Endothelial cell of umbilical vein (primary cell): ENCODE measurements around the gene STK11IP. TPM values are rescaled to one million over a fixed set of nuclear protein-coding genes. Genes with fewer than 3 reads are reported as not detected.

ENCODE experiments used
- BruUV-seq: library from RNA; stranded (reverse); fragments of 400-500 nt; replicated peaks from 2 replicates; lab custom pipeline; 2021; lab: Mats Ljungman, UMichigan
- CTCF ChIA-PET: fragments of 300-600, 350-600 bp; sonication (Branson Sonifier 250); formaldehyde crosslinking; loops from one replicate; lab custom pipeline; 2021; ENCODE audit warnings: antibody characterized with exemption, inconsistent platforms; lab: Charles Lee
- POLR2A ChIA-PET: fragments of 300-600, 350-600 bp; sonication (Branson Sonifier 250); formaldehyde crosslinking; loops from one replicate; lab custom pipeline; 2021; ENCODE audit warnings: antibody characterized with exemption, inconsistent platforms; lab: Charles Lee
- DNase-seq: peaks from one replicate; pipeline ENCODE4 v3.0.0-alpha.2; 2011; ENCODE audit warnings: low read depth, low spot score
- FAIRE-seq: peaks from 2 replicates; lab custom pipeline; 2011; peaks lifted over from hg19 to GRCh38; lab: Jason Lieb, UNC
- H2AFZ ChIP-seq: 2 replicates; pipeline ENCODE4 v1.6.0; 2012; ENCODE audit warnings: low read depth, low read length, control low read depth, inconsistent platforms
- H3K27ac ChIP-seq: 2 replicates; pipeline ENCODE4 v1.5.1; 2011; ENCODE audit warnings: low read depth, mild to moderate bottlenecking, control low read depth, low read length, moderate library complexity; ENCODE audit not compliant: insufficient read depth
- H3K27me3 ChIP-seq, 2 experiments: 2 replicates each; pipeline versions ENCODE4 v1.6.0 to v1.6.1; 2011; ENCODE audit warnings: low read length in 2 of 2, mixed read lengths in 1 of 2; ENCODE audit not compliant: control insufficient read depth in 2 of 2, insufficient read depth in 2 of 2
- H3K36me3 ChIP-seq, 2 experiments: 2 replicates in 1 of 2; 3 replicates in 1 of 2; pipeline ENCODE4 v1.5.1; 2011; ENCODE audit warnings: low read length in 2 of 2, mild to moderate bottlenecking in 1 of 2, moderate library complexity in 1 of 2; ENCODE audit not compliant: control insufficient read depth in 2 of 2, insufficient read depth in 2 of 2; ENCODE audit errors: extremely low read depth in 1 of 2
- H3K4me1 ChIP-seq: 3 replicates; pipeline ENCODE4 v1.5.1; 2011; ENCODE audit warnings: mild to moderate bottlenecking, low read length; ENCODE audit not compliant: control insufficient read depth, insufficient read depth; ENCODE audit errors: extremely low read depth
- H3K4me2 ChIP-seq: 2 replicates; pipeline ENCODE4 v1.6.1; 2011; ENCODE audit warnings: low read length, control low read depth, mixed read lengths; ENCODE audit not compliant: insufficient read depth
- H3K4me3 ChIP-seq, 3 experiments: fragments of 200-600 bp in 1 of 3; sonication (generic), shearing (Covaris generic) in 1 of 3; replicated peaks in 1 of 3; 2 replicates each; pipeline ENCODE4 v1.5.1; 2011 to 2016; ENCODE audit warnings: control low read depth in 3 of 3, low read length in 3 of 3, mild to moderate bottlenecking in 2 of 3, inconsistent platforms in 1 of 3, low read depth in 1 of 3, moderate library complexity in 1 of 3; ENCODE audit not compliant: insufficient read depth in 1 of 3
- H3K79me2 ChIP-seq: 2 replicates; pipeline ENCODE4 v1.6.0; 2012; ENCODE audit warnings: low read length, inconsistent platforms; ENCODE audit not compliant: control insufficient read depth, insufficient read depth
- H3K9ac ChIP-seq: replicated peaks from 2 replicates; pipeline ENCODE3; 2011; ENCODE audit warnings: low read length, control low read depth; ENCODE audit not compliant: insufficient read depth; ENCODE audit errors: extremely low read depth
- H3K9me1 ChIP-seq: replicated peaks from 3 replicates; pipeline ENCODE4 v1.6.0; 2011; ENCODE audit warnings: mild to moderate bottlenecking, low read length; ENCODE audit not compliant: control insufficient read depth, insufficient read depth; ENCODE audit errors: extremely low read depth
- H3K9me3 ChIP-seq: replicated peaks from 2 replicates; pipeline ENCODE4 v1.5.1; 2012; ENCODE audit warnings: low read length, inconsistent platforms; ENCODE audit not compliant: control insufficient read depth, insufficient read depth
- H4K20me1 ChIP-seq: replicated peaks from 2 replicates; pipeline ENCODE3; 2011; ENCODE audit warnings: mild to moderate bottlenecking, low read length; ENCODE audit not compliant: control insufficient read depth, insufficient read depth; ENCODE audit errors: extremely low read depth
- EZH2 ChIP-seq: IDR thresholded peaks from 2 replicates; pipeline ENCODE4 v1.6.1; 2012; ENCODE audit warnings: borderline replicate concordance, low read depth, mild to moderate bottlenecking, moderate library complexity, low read length, inconsistent platforms; ENCODE audit not compliant: severe bottlenecking
- FOS ChIP-seq: IDR thresholded peaks from 2 replicates; pipeline ENCODE4 v1.6.1; 2011; ENCODE audit warnings: mild to moderate bottlenecking, low read length, moderate library complexity, borderline replicate concordance; ENCODE audit not compliant: insufficient read depth
- GATA2 ChIP-seq: IDR thresholded peaks from 2 replicates; pipeline ENCODE4 v1.7.0; 2011; ENCODE audit warnings: low read depth, mild to moderate bottlenecking, moderate library complexity, mixed read lengths, low read length; ENCODE audit not compliant: insufficient read length, insufficient read depth
- MYC ChIP-seq: IDR thresholded peaks from one replicate; pipeline ENCODE4 v1.6.1; 2011; ENCODE audit warnings: mild to moderate bottlenecking, low read depth, low read length
- POLR2AphosphoS5 ChIP-seq: IDR thresholded peaks from 2 replicates; pipeline ENCODE4 v1.6.1; 2012; ENCODE audit warnings: low read depth, mild to moderate bottlenecking, control low read depth, low read length, moderate library complexity; ENCODE audit not compliant: insufficient read depth
- dilution Hi-C: fragments of 300-500 bp; cut with MboI; formaldehyde crosslinking; loops from one replicate; pipeline ENCODE4 v1.15.0; 2019; ENCODE audit warnings: low sequenced_read_pairs; ENCODE audit not compliant: extremely low pct_ligation_motif_present
- intact Hi-C: fragments of 100-400 bp; cut with micrococcal nuclease; formaldehyde crosslinking; loops from one replicate; pipeline ENCODE4 v1.10.0; 2022
- polyA plus RNA-seq, 4 experiments: library from polyadenylated mRNA; depleted of rRNA in 3 of 4; stranded (reverse) in 3 of 4; unstranded in 1 of 4; fragments of >200 nt; gene quantifications; 2 replicates each; pipeline versions ENCODE4 v1.2.1 to v1.2.3, GENCODE V29; 2011 to 2012; ENCODE audit warnings: missing spikeins in 1 of 4
- total RNA-seq: library from RNA; stranded (reverse); gene quantifications from 2 replicates; pipeline ENCODE4 v1.2.3, GENCODE V29; 2021
- TF ChIP-seq, protein P1 (sequence below), 2 donors: IDR thresholded peaks; 1 replicate in 1 of 2; 2 replicates in 1 of 2; pipeline ENCODE4 v1.5.1; 2011; ENCODE audit warnings: low read length in 2 of 2, mild to moderate bottlenecking in 2 of 2, moderate library complexity in 2 of 2, control low read depth in 1 of 2, inconsistent platforms in 1 of 2, low read depth in 1 of 2; ENCODE audit not compliant: insufficient read depth in 1 of 2; ENCODE audit errors: extremely low read depth in 1 of 2

The STK11IP gene
- total and polyA plus RNA-seq, 2 donors (not counting 3 experiments of a cell fraction or from before 2014, with no cell fraction given): 17.7 to 19.2 TPM

DNA sequence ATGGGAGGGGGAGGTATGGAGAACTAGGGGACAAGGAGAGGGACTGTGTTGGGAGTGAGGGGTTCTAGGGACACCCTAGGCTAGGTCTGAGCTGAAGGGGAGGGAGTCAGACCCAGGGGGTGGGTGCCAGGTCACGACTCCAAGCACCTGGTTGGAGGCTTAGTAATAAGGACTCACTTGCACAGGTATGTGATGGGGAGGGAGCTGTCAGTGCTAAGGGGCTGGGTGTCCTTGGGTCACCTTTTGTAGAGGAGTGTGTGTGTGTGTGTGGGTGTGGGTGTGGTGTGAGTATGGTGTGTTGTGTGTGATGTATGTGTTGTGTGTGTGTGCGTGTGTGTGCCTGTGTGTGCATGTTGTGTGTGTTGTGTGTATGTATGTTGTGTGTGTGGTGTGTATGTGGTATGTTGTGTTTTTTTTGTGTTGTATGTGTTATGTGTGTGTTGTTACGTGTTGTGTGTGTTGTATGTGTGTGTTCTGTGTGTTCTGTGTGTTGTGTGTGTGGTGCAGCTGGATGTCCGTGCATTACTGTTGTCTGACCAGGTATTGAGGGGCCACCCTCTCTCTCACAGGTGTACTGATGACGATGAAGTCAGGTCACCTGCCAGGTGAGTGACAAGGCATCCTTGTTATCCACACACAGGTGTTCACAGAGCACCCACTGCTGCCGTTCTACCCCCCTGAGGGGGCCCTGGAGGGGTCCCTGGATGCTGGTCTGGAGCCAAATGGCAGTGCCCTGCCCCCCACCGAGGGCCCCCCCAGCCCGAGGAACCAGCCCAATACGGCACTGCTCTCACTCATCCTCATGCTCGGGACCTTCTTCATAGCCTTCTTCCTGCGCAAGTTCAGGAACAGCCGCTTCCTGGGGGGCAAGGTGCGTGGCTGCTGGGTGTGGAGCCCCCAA lies 39.5 kb downstream of the STK11IP start:
- no TSS peak for BruUV-seq

More for the DNA sequence above, 39.5 kb downstream of the STK11IP start:
- H3K27me3 ChIP-seq: peaks cover 0 to 2% of the 10 kb centered on the region in 2 experiments
- DNase-seq (no peak), FAIRE-seq (no peak)
- H3K9me1 ChIP-seq: no peaks in the 10 kb centered on the region
- no peaks in the 10 kb centered on the region for H4K20me1 ChIP-seq
- H3K9me3 ChIP-seq: no peaks in the 10 kb centered on the region
- no peak overlapping the region for H2AFZ ChIP-seq
- dilution Hi-C loops: no loop called here
- ChIA-PET CTCF (no interaction called here), POLR2A (no interaction called here)
- no peak overlapping the region for H3K4me2 ChIP-seq
- intact Hi-C loops: no loop called here
- no peak overlapping the region for H3K9ac ChIP-seq
- no peaks in the 10 kb centered on the region for H3K4me1 ChIP-seq
- no peak overlapping the region for H3K4me3 ChIP-seq
- H3K27ac ChIP-seq: no peak overlapping the region
- no peaks in the 10 kb centered on the region for H3K36me3 ChIP-seq
- TF ChIP-seq, protein P1, sequence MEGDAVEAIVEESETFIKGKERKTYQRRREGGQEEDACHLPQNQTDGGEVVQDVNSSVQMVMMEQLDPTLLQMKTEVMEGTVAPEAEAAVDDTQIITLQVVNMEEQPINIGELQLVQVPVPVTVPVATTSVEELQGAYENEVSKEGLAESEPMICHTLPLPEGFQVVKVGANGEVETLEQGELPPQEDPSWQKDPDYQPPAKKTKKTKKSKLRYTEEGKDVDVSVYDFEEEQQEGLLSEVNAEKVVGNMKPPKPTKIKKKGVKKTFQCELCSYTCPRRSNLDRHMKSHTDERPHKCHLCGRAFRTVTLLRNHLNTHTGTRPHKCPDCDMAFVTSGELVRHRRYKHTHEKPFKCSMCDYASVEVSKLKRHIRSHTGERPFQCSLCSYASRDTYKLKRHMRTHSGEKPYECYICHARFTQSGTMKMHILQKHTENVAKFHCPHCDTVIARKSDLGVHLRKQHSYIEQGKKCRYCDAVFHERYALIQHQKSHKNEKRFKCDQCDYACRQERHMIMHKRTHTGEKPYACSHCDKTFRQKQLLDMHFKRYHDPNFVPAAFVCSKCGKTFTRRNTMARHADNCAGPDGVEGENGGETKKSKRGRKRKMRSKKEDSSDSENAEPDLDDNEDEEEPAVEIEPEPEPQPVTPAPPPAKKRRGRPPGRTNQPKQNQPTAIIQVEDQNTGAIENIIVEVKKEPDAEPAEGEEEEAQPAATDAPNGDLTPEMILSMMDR (IDR thresholded peaks at IDR 0.05; ENCODE audit: extremely low read depth in 1 of 2, insufficient read depth in 1 of 2, low read depth in 1 of 2, low read length in 2 of 2): no peak
- no peak for TF ChIP-seq EZH2
- no peak for TF ChIP-seq POLR2AphosphoS5
- TF ChIP-seq FOS: no peak
- no peak for TF ChIP-seq GATA2
- TF ChIP-seq MYC: no peak
- no peaks in the 10 kb centered on the region for H3K79me2 ChIP-seq
